ENCODE results near the gene CCDC121. TPM values are rescaled to one million over a fixed set of nuclear protein-coding genes. Genes with fewer than 3 reads are reported as not detected.

The CCDC121 gene
- total RNA-seq, 1 donor from 2014 or later: 1.7 TPM

DNA sequence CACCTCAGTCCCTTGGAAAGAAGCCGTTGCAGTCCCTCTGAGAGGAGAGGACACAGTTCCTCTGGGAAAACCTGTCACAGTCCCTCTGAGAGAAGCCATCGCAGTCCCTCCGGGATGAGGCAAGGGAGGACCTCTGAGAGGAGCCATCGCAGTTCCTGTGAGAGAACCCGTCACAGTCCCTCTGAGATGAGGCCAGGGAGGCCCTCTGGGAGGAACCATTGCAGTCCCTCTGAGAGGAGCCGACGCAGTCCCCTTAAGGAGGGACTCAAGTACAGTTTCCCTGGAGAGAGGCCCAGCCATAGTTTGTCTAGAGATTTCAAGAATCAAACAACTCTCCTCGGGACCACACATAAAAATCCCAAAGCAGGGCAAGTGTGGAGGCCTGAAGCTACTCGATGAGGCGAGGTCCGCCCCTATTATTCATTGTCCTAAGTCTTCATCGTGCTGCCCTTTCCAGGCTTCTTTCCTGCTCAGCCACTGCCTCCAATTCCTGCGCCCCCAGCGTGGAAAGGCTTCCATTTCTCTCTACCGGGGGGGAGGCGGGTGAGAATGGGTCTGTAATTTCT is 46.6 kb downstream of the CCDC121 start:
- Mint-ChIP-seq H3K9me3 (ENCODE audit: low read depth) (peaks cover 36% of the 10 kb centered on the region), H3K27ac (ENCODE audit: unreplicated experiment) (peak overlapping the region; percentile 92), H3K36me3 (ENCODE audit: low read depth) (peaks cover 17% of the 10 kb centered on the region), H3K4me1 (ENCODE audit: low read depth) (peaks cover 40% of the 10 kb centered on the region), H3K27me3 (ENCODE audit: low read depth) (no peaks in the 10 kb centered on the region), H3K4me3 (ENCODE audit: unreplicated experiment) (peak overlapping the region; percentile 91)
- TF ChIP-seq, protein P1, sequence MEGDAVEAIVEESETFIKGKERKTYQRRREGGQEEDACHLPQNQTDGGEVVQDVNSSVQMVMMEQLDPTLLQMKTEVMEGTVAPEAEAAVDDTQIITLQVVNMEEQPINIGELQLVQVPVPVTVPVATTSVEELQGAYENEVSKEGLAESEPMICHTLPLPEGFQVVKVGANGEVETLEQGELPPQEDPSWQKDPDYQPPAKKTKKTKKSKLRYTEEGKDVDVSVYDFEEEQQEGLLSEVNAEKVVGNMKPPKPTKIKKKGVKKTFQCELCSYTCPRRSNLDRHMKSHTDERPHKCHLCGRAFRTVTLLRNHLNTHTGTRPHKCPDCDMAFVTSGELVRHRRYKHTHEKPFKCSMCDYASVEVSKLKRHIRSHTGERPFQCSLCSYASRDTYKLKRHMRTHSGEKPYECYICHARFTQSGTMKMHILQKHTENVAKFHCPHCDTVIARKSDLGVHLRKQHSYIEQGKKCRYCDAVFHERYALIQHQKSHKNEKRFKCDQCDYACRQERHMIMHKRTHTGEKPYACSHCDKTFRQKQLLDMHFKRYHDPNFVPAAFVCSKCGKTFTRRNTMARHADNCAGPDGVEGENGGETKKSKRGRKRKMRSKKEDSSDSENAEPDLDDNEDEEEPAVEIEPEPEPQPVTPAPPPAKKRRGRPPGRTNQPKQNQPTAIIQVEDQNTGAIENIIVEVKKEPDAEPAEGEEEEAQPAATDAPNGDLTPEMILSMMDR (IDR thresholded peaks at IDR 0.05): no peak
- DNase-seq (ENCODE audit: low spot score): no peak

DNA sequence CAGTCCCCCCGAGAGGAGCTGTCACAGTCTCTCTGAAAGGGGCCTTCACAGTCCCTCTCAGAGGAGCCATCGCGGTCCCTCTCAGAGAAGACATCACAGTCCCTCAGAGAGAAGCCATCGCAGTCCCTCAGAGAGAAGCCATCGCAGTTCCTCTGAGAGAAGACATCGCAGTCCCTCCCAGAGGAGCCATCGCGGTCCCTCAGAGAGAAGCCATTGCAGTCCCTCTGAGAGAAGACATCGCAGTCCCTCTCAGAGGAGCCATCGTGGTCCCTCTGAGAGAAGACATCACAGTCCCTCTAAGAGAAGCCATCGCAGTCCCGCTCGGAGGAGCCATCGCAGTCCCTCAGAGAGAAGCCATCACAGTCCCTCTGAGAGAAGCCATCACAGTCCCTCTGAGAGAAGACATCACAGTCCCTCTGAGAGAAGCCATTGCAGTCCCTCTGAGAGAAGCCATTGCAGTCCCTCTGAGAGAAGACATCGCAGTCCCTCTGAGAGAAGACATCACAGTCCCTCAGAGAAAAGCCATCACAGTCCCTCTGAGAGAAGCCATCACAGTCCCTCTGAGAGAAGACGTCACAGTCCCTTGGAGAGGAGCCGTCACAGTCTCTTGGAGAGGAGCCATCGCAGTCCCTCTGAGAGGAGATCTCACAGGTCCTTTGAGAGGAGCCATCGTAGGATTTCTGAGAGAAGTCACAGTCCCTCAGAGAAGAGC is 47.2 kb downstream of the CCDC121 start:
- Mint-ChIP-seq H3K27ac (ENCODE audit: unreplicated experiment) (no peak overlapping the region), H3K9me3 (ENCODE audit: low read depth) (peaks cover 43% of the 10 kb centered on the region), H3K27me3 (ENCODE audit: low read depth) (no peaks in the 10 kb centered on the region), H3K36me3 (ENCODE audit: low read depth) (peaks cover 20% of the 10 kb centered on the region), H3K4me1 (ENCODE audit: low read depth) (peaks cover 36% of the 10 kb centered on the region), H3K4me3 (ENCODE audit: unreplicated experiment) (no peak overlapping the region)
- DNase-seq (ENCODE audit: low spot score): no peak
- TF ChIP-seq, protein P1 (IDR thresholded peaks at IDR 0.05): no peak

Other genes with a start within 250 kb of the CCDC121 start
- gene ZNF513, start 248.3 kb downstream of the CCDC121 start, total RNA-seq: 15.3 to 23.2 TPM (median 15.5 TPM) in 3 replicates
- 55.7 to 72.8 TPM (median 59.4 TPM) in 3 replicates for gene PPM1G, start 219.4 kb downstream of the CCDC121 start, total RNA-seq
- 125 to 143 TPM (median 128 TPM) in 3 replicates for gene NRBP1, start 200.4 kb downstream of the CCDC121 start, total RNA-seq
- gene KRTCAP3, start 186.6 kb downstream of the CCDC121 start, total RNA-seq: 1.1 to 3.6 TPM (median 1.4 TPM) in 3 replicates
- 19.3 to 36.9 TPM (median 21.5 TPM) in 3 replicates for gene IFT172, start 139.3 kb downstream of the CCDC121 start, total RNA-seq
- 8.6 to 17.7 TPM (median 17.4 TPM) in 3 replicates for gene FNDC4, start 133.8 kb downstream of the CCDC121 start, total RNA-seq
- gene GCKR, start 132.2 kb downstream of the CCDC121 start, total RNA-seq: 0.21 TPM in 1 of 3 replicates, not detected in the others
- gene ZNF512, start 46.0 kb downstream of the CCDC121 start, total RNA-seq: 27.8 to 34.7 TPM (median 29.5 TPM) in 3 replicates
- 24.1 to 31.0 TPM (median 26.5 TPM) in 3 replicates for gene GPN1, start within 50 bp of the CCDC121 start, total RNA-seq
- gene SUPT7L, start 34.6 kb upstream of the CCDC121 start, total RNA-seq: 29.1 to 37.1 TPM (median 30.7 TPM) in 3 replicates
- 16.4 to 24.3 TPM (median 18.8 TPM) in 3 replicates for gene SLC4A1AP, start 34.9 kb upstream of the CCDC121 start, total RNA-seq
- 59.9 to 64.9 TPM (median 62.1 TPM) in 3 replicates for gene MRPL33, start 142.7 kb upstream of the CCDC121 start, total RNA-seq

All from chondrocyte (in vitro differentiated cells).